ENCODE measurements around the gene STIP1.

Gene STIP1

GRCh38 chr11:64235437-64236161 is 49.6 kb downstream of the STIP1 start:
- peak overlapping the region; percentile 73 for H3K4me2 ChIP-seq (ENCODE audit: low read length)
- no peak for TF ChIP-seq CTCF (IDR thresholded peaks at IDR 0.05)
- H3K79me2 ChIP-seq = no peaks in the 10 kb centered on the region
- peak overlapping the region; percentile 36 for H3K27ac ChIP-seq
- peak overlapping the region; percentile 57 for H3K4me3 ChIP-seq (ENCODE audit: low read depth, low read length)
- no peaks in the 10 kb centered on the region for H3K36me3 ChIP-seq (ENCODE audit: control insufficient read depth, insufficient read depth, low read length)
- no peak overlapping the region for H2AFZ ChIP-seq
- peaks cover 9% of the 10 kb centered on the region for H3K4me1 ChIP-seq
- no peak overlapping the region for H3K9ac ChIP-seq
- H3K9me3 ChIP-seq (ENCODE audit: control insufficient read depth, low read length) = no peaks in the 10 kb centered on the region
- no peaks in the 10 kb centered on the region for H3K27me3 ChIP-seq (ENCODE audit: control insufficient read depth, insufficient read depth, low read length)

- peak overlapping the region; percentile 39 for H3K27ac ChIP-seq
- H3K4me2 ChIP-seq (ENCODE audit: low read length) = peak overlapping the region; percentile 33
- H3K79me2 ChIP-seq = no peaks in the 10 kb centered on the region
- peaks cover 10% of the 10 kb centered on the region for H3K4me1 ChIP-seq
- H2AFZ ChIP-seq = no peak overlapping the region
- H3K4me3 ChIP-seq (ENCODE audit: low read depth, low read length) = peak overlapping the region; percentile 22
- no peaks in the 10 kb centered on the region for H3K9me3 ChIP-seq (ENCODE audit: control insufficient read depth, low read length)
- no peaks in the 10 kb centered on the region for H3K27me3 ChIP-seq (ENCODE audit: control insufficient read depth, insufficient read depth, low read length)
- TF ChIP-seq CTCF (IDR thresholded peaks at IDR 0.05) = no peak
- no peaks in the 10 kb centered on the region for H3K36me3 ChIP-seq (ENCODE audit: control insufficient read depth, insufficient read depth, low read length)
- H3K9ac ChIP-seq = no peak overlapping the region
Measured at GRCh38 chr11:64237484-64237951, 51.5 kb downstream of the STIP1 start.

GRCh38 chr11:64238076-64238475 is 52.1 kb downstream of the STIP1 start:
- H2AFZ ChIP-seq = no peak overlapping the region
- H3K4me1 ChIP-seq = peaks cover 12% of the 10 kb centered on the region
- H3K27me3 ChIP-seq (ENCODE audit: control insufficient read depth, insufficient read depth, low read length) = no peaks in the 10 kb centered on the region
- no peak overlapping the region for H3K9ac ChIP-seq
- H3K36me3 ChIP-seq (ENCODE audit: control insufficient read depth, insufficient read depth, low read length) = no peaks in the 10 kb centered on the region
- H3K9me3 ChIP-seq (ENCODE audit: control insufficient read depth, low read length) = no peaks in the 10 kb centered on the region
- H3K4me3 ChIP-seq (ENCODE audit: low read depth, low read length) = peak overlapping the region; percentile 22
- TF ChIP-seq CTCF (IDR thresholded peaks at IDR 0.05) = no peak
- peak overlapping the region; percentile 33 for H3K4me2 ChIP-seq (ENCODE audit: low read length)
- H3K79me2 ChIP-seq = no peaks in the 10 kb centered on the region
- H3K27ac ChIP-seq = peak overlapping the region; percentile 39

- Histone ChIP-seq H3K27ac (no peak overlapping the region), H2AFZ (no peak overlapping the region), H3K79me2 (no peaks in the 10 kb centered on the region), H3K27me3 (ENCODE audit: control insufficient read depth, insufficient read depth, low read length) (no peaks in the 10 kb centered on the region), H3K4me3 (ENCODE audit: low read depth, low read length) (no peak overlapping the region), H3K4me1 (peaks cover 12% of the 10 kb centered on the region), H3K36me3 (ENCODE audit: control insufficient read depth, insufficient read depth, low read length) (no peaks in the 10 kb centered on the region), H3K9me3 (ENCODE audit: control insufficient read depth, low read length) (no peaks in the 10 kb centered on the region), H3K9ac (no peak overlapping the region), H3K4me2 (ENCODE audit: low read length) (no peak overlapping the region)
- no peak for TF ChIP-seq CTCF (IDR thresholded peaks at IDR 0.05)
Measured at GRCh38 chr11:64238999-64239398, 53.0 kb downstream of the STIP1 start.

Data from parathyroid adenoma (tissue), 2 donors.